Astrocyte (in vitro differentiated cells and primary cell): ENCODE data around the gene SMTN. TPM values are rescaled to one million over a fixed set of nuclear protein-coding genes. Genes with fewer than 3 reads are reported as not detected.

Experiments
- DNase-seq: peaks from one replicate; pipeline ENCODE4 v3.0.0-alpha.2; 2010; ENCODE audit warnings: low read depth
- FAIRE-seq: peaks from 2 replicates; lab custom pipeline; 2011; peaks lifted over from hg19 to GRCh38; lab: Jason Lieb, UNC
- H2AFZ ChIP-seq: 2 replicates; pipeline ENCODE4 v1.6.0; 2012; ENCODE audit warnings: low read depth, low read length, inconsistent platforms
- H3K27ac ChIP-seq: 2 replicates; pipeline ENCODE4 v1.5.1; 2011; ENCODE audit warnings: low read depth, low read length, inconsistent platforms
- H3K27me3 ChIP-seq: 2 replicates; pipeline ENCODE4 v1.6.0; 2011; ENCODE audit warnings: low read length, inconsistent platforms; ENCODE audit not compliant: insufficient read depth
- H3K36me3 ChIP-seq: 2 replicates; pipeline ENCODE4 v1.5.1; 2011; ENCODE audit warnings: low read length, inconsistent platforms; ENCODE audit not compliant: insufficient read depth
- H3K4me1 ChIP-seq: 2 replicates; pipeline ENCODE4 v1.5.1; 2011; ENCODE audit warnings: low read length, inconsistent platforms; ENCODE audit not compliant: insufficient read depth
- H3K4me2 ChIP-seq: 2 replicates; pipeline ENCODE4 v1.6.0; 2012; ENCODE audit warnings: low read length, inconsistent platforms
- H3K4me3 ChIP-seq: 2 replicates; pipeline ENCODE4 v1.5.1; 2011; ENCODE audit warnings: low read depth, mild to moderate bottlenecking, low read length, inconsistent platforms; ENCODE audit not compliant: insufficient read depth
- H3K79me2 ChIP-seq: 2 replicates; pipeline ENCODE4 v1.6.0; 2012; ENCODE audit warnings: mild to moderate bottlenecking, low read length, inconsistent platforms; ENCODE audit not compliant: insufficient read depth
- H3K9ac ChIP-seq: 2 replicates; pipeline ENCODE4 v1.6.0; 2012; ENCODE audit warnings: mild to moderate bottlenecking, low read length, inconsistent platforms
- H3K9me3 ChIP-seq: 2 replicates; pipeline ENCODE4 v1.5.1; 2012; ENCODE audit warnings: low read depth, mild to moderate bottlenecking, low read length, inconsistent platforms; ENCODE audit not compliant: insufficient read depth
- H4K20me1 ChIP-seq: 2 replicates; pipeline ENCODE4 v1.6.0; 2012; ENCODE audit warnings: low read length, inconsistent platforms; ENCODE audit not compliant: insufficient read depth
- H3K27ac Mint-ChIP-seq: one replicate; pipeline ENCODE4 v1.8.0; 2021; ENCODE audit warnings: mild to moderate bottlenecking, mixed read lengths; ENCODE audit not compliant: unreplicated experiment
- H3K27me3 Mint-ChIP-seq: one replicate; pipeline ENCODE4 v1.8.0; 2021; ENCODE audit warnings: low read depth, mixed read lengths; ENCODE audit not compliant: unreplicated experiment
- H3K36me3 Mint-ChIP-seq: one replicate; pipeline ENCODE4 v1.8.0; 2021; ENCODE audit warnings: low read depth, mixed read lengths; ENCODE audit not compliant: unreplicated experiment
- H3K4me1 Mint-ChIP-seq: one replicate; pipeline ENCODE4 v1.8.0; 2021; ENCODE audit warnings: low read depth, mixed read lengths; ENCODE audit not compliant: unreplicated experiment
- H3K4me3 Mint-ChIP-seq: one replicate; pipeline ENCODE4 v1.8.0; 2021; ENCODE audit warnings: mild to moderate bottlenecking, moderate library complexity, mixed read lengths; ENCODE audit not compliant: unreplicated experiment
- H3K9me3 Mint-ChIP-seq: one replicate; pipeline ENCODE4 v1.8.0; 2021; ENCODE audit warnings: mild to moderate bottlenecking, mixed read lengths; ENCODE audit not compliant: unreplicated experiment
- CTCF ChIP-seq: IDR thresholded peaks from 2 replicates; pipeline ENCODE4 v1.5.1; 2011; ENCODE audit warnings: low read depth, mild to moderate bottlenecking, inconsistent platforms, low read length, moderate library complexity; ENCODE audit not compliant: insufficient read depth
- EZH2 ChIP-seq: IDR thresholded peaks from 2 replicates; pipeline ENCODE4 v1.6.1; 2012; ENCODE audit warnings: mild to moderate bottlenecking, low read length, inconsistent platforms; ENCODE audit not compliant: insufficient read depth
- total RNA-seq: library from RNA; stranded (reverse); gene quantifications from 2 replicates; pipeline ENCODE4 v1.2.1, GENCODE V29; 2021

SMTN gene
- total RNA-seq, 1 donor from 2014 or later: 98.9 TPM

GRCh38 chr22:31134688-31135087, 53.6 kb downstream of the SMTN start:
- Histone ChIP-seq H4K20me1 (no peaks in the 10 kb centered on the region), H3K27me3 (peaks cover 7% of the 10 kb centered on the region), H3K36me3 (no peaks in the 10 kb centered on the region), H3K79me2 (no peaks in the 10 kb centered on the region), H3K27ac (no peak overlapping the region), H3K9ac (no peak overlapping the region), H3K4me1 (no peaks in the 10 kb centered on the region), H3K4me2 (no peak overlapping the region), H2AFZ (no peak overlapping the region), H3K9me3 (no peaks in the 10 kb centered on the region), H3K4me3 (no peak overlapping the region)
- no peak for DNase-seq
- Mint-ChIP-seq H3K27me3 (peaks cover 24% of the 10 kb centered on the region), H3K36me3 (peaks cover 6% of the 10 kb centered on the region), H3K4me3 (no peak overlapping the region), H3K4me1 (no peaks in the 10 kb centered on the region), H3K27ac (no peak overlapping the region), H3K9me3 (no peaks in the 10 kb centered on the region)
- FAIRE-seq: no peak
- TF ChIP-seq EZH2 (no peak), CTCF (no peak)

GRCh38 chr22:31135706-31136105, 54.6 kb downstream of the SMTN start:
- TF ChIP-seq CTCF (no peak), EZH2 (no peak)
- no peaks in the 10 kb centered on the region for H3K9me3 Mint-ChIP-seq
- peaks cover 7% of the 10 kb centered on the region for H3K27me3 ChIP-seq

GRCh38 chr22:31136155-31136554, 55.0 kb downstream of the SMTN start:
- DNase-seq: no peak
- Histone ChIP-seq H3K4me3 (no peak overlapping the region), H3K79me2 (no peaks in the 10 kb centered on the region), H3K4me2 (no peak overlapping the region), H4K20me1 (no peaks in the 10 kb centered on the region), H3K9me3 (no peaks in the 10 kb centered on the region), H3K27ac (no peak overlapping the region), H3K4me1 (peaks cover 3% of the 10 kb centered on the region), H3K9ac (no peak overlapping the region), H3K27me3 (peaks cover 7% of the 10 kb centered on the region), H2AFZ (no peak overlapping the region), H3K36me3 (no peaks in the 10 kb centered on the region)
- H3K36me3 Mint-ChIP-seq: peaks cover 6% of the 10 kb centered on the region
- no peak overlapping the region for H3K27ac Mint-ChIP-seq
- no peak overlapping the region for H3K4me3 Mint-ChIP-seq
- no peak for FAIRE-seq
- H3K27me3 Mint-ChIP-seq: peaks cover 35% of the 10 kb centered on the region
- no peaks in the 10 kb centered on the region for H3K9me3 Mint-ChIP-seq
- TF ChIP-seq CTCF (no peak), EZH2 (no peak)
- no peaks in the 10 kb centered on the region for H3K4me1 Mint-ChIP-seq

More at GRCh38 chr22:31135706-31136105, 54.6 kb downstream of the SMTN start:
- FAIRE-seq: no peak
- no peaks in the 10 kb centered on the region for H3K79me2 ChIP-seq
- H3K4me3 ChIP-seq: no peak overlapping the region
- Mint-ChIP-seq H3K4me1 (no peaks in the 10 kb centered on the region), H3K27ac (no peak overlapping the region), H3K27me3 (peaks cover 32% of the 10 kb centered on the region), H3K4me3 (no peak overlapping the region), H3K36me3 (peaks cover 6% of the 10 kb centered on the region)
- no peak overlapping the region for H2AFZ ChIP-seq
- peaks cover 3% of the 10 kb centered on the region for H3K4me1 ChIP-seq
- no peak overlapping the region for H3K9ac ChIP-seq
- no peaks in the 10 kb centered on the region for H3K9me3 ChIP-seq
- H3K27ac ChIP-seq: no peak overlapping the region
- no peaks in the 10 kb centered on the region for H4K20me1 ChIP-seq
- no peak overlapping the region for H3K4me2 ChIP-seq
- no peak for DNase-seq
- H3K36me3 ChIP-seq: no peaks in the 10 kb centered on the region
